Fibroblast of lung (primary cell): ENCODE results near the gene TRAK1.

Experiments used
- EZH2 ChIP-seq: IDR thresholded peaks from 2 replicates; pipeline ENCODE4 v1.5.1; 2012; ENCODE audit warnings: low read length, control low read depth, mild to moderate bottlenecking; ENCODE audit errors: missing control alignments
- TF ChIP-seq, protein P1 (sequence below), 2 donors: IDR thresholded peaks in 1 of 2; conservative IDR thresholded peaks in 1 of 2; 1 replicate in 1 of 2; 2 replicates in 1 of 2; pipeline ENCODE4 v1.5.1; 2011 to 2012; ENCODE audit warnings: low read length in 2 of 2, control low read depth in 1 of 2, inconsistent platforms in 1 of 2, low read depth in 1 of 2, mild to moderate bottlenecking in 1 of 2

DNA sequence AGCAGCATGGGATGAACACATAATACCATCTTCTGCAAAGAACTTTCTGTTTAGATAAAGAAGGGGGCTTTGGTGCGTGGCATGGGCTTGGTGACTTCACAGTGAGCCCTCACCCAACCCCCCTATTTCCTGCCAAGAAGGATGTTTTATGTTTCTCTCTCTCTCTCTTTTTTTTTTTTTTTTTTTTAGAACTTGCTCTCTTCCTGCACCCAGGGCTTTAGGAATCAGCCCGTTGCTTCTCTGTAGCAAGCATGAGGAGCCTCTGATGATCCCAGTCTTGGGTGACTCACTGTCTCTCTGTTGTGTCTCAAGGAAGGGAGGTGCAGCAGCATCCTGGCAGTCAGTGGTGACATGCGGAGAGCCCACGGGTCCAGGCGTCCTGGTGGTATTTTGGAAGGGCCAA is 125.8 kb downstream of the TRAK1 start:
- TF ChIP-seq, protein P1, sequence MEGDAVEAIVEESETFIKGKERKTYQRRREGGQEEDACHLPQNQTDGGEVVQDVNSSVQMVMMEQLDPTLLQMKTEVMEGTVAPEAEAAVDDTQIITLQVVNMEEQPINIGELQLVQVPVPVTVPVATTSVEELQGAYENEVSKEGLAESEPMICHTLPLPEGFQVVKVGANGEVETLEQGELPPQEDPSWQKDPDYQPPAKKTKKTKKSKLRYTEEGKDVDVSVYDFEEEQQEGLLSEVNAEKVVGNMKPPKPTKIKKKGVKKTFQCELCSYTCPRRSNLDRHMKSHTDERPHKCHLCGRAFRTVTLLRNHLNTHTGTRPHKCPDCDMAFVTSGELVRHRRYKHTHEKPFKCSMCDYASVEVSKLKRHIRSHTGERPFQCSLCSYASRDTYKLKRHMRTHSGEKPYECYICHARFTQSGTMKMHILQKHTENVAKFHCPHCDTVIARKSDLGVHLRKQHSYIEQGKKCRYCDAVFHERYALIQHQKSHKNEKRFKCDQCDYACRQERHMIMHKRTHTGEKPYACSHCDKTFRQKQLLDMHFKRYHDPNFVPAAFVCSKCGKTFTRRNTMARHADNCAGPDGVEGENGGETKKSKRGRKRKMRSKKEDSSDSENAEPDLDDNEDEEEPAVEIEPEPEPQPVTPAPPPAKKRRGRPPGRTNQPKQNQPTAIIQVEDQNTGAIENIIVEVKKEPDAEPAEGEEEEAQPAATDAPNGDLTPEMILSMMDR (conservative IDR thresholded peaks at IDR 0.05 in 1 of 2, IDR thresholded peaks at IDR 0.05 in 1 of 2; ENCODE audit: low read depth in 1 of 2, low read length in 2 of 2), result no peak
- no peak for TF ChIP-seq EZH2
